ENCODE measurements around the gene GJB2.

The GJB2 gene

GRCh38 chr13:20141238-20142022, 51.3 kb downstream of the GJB2 start:
- no peak for DNase-seq

- no peak for DNase-seq
Observed at GRCh38 chr13:20140487-20140886, 52.3 kb downstream of the GJB2 start.

DNA sequence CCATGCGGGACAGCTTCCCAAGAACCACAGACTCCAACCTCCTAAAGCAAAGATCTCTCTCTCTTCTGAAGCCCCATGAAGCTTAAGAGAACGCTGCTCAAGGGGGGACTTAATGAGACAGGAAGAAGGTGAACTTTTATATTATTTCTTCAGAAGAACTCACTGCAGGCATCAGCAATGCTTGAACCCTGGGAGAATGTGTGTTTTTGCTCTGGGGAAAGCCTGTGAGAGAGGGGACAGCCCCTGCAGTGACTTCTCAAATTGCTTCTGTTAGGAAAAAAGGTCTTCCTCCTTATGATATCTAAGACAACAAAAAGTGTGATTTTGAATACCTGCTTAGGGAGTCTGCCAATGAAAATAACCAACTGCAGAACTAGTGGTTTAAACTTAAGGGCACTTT, 54.9 kb downstream of the GJB2 start:
- no peak for DNase-seq

All from NCI-H1417 treated with DMSO at 0.1 percent for 48 hours (cell line).